Brain microvascular endothelial cell (primary cell): ENCODE data around the gene AGBL1.

ENCODE experiments used
- DNase-seq: peaks from one replicate; pipeline ENCODE4 v3.0.0-alpha.2; 2020
- H3K27ac ChIP-seq: fragments of 250-450 bp; sonication (Bioruptor Pico); 2 replicates; pipeline ENCODE4 v1.5.1; 2020; ENCODE audit warnings: mild to moderate bottlenecking, moderate library complexity
- H3K27me3 ChIP-seq: fragments of 250-450 bp; sonication (Bioruptor Pico); replicated peaks from 2 replicates; pipeline ENCODE4 v1.5.1; 2020; ENCODE audit warnings: mild to moderate bottlenecking
- H3K36me3 ChIP-seq: fragments of 250-450 bp; sonication (Bioruptor Pico); replicated peaks from 2 replicates; pipeline ENCODE4 v1.5.1; 2020; ENCODE audit warnings: mild to moderate bottlenecking
- H3K4me3 ChIP-seq: 2 replicates; pipeline ENCODE4 v1.5.1; 2011; ENCODE audit warnings: low read depth, mild to moderate bottlenecking, control low read depth, low read length, moderate library complexity
- in situ Hi-C: cut with HindIII; loops from 2 replicates; pipeline ENCODE4 v1.10.0; 2017; ENCODE audit warnings: low sequenced_read_pairs, low pct_ligation_motif_present
- TF ChIP-seq, protein P1 (sequence below): IDR thresholded peaks from 2 replicates; pipeline ENCODE4 v1.5.1; 2011; ENCODE audit warnings: low read depth, mild to moderate bottlenecking, moderate library complexity, low read length, control low read depth, inconsistent platforms; ENCODE audit errors: missing control alignments

AGBL1 gene

DNA sequence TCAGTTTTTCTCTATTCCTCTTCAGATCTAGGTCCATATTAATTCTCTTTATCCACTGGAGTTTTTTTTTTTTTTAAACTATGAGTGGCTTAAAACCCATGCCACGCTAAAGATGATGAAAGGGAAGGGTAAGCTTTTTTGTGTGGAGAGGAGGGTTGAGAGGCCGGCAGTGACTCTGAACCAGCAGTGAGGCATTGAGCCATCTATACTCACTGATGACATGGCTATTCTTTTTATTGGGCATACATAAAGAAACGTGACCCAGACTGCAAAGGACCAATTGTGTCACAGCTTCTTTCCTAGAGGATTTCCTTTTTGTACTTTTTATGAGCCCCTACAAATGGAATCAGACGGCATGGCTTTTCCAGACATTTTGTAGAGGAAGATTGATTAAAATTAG lies 662.2 kb downstream of the AGBL1 start:
- no peaks in the 10 kb centered on the region for H3K36me3 ChIP-seq
- in situ Hi-C loops, result no loop called here
- H3K27ac ChIP-seq, result no peak overlapping the region
- no peak for DNase-seq
- H3K27me3 ChIP-seq, result no peaks in the 10 kb centered on the region
- no peak overlapping the region for H3K4me3 ChIP-seq
- TF ChIP-seq, protein P1, sequence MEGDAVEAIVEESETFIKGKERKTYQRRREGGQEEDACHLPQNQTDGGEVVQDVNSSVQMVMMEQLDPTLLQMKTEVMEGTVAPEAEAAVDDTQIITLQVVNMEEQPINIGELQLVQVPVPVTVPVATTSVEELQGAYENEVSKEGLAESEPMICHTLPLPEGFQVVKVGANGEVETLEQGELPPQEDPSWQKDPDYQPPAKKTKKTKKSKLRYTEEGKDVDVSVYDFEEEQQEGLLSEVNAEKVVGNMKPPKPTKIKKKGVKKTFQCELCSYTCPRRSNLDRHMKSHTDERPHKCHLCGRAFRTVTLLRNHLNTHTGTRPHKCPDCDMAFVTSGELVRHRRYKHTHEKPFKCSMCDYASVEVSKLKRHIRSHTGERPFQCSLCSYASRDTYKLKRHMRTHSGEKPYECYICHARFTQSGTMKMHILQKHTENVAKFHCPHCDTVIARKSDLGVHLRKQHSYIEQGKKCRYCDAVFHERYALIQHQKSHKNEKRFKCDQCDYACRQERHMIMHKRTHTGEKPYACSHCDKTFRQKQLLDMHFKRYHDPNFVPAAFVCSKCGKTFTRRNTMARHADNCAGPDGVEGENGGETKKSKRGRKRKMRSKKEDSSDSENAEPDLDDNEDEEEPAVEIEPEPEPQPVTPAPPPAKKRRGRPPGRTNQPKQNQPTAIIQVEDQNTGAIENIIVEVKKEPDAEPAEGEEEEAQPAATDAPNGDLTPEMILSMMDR, result no peak

DNA sequence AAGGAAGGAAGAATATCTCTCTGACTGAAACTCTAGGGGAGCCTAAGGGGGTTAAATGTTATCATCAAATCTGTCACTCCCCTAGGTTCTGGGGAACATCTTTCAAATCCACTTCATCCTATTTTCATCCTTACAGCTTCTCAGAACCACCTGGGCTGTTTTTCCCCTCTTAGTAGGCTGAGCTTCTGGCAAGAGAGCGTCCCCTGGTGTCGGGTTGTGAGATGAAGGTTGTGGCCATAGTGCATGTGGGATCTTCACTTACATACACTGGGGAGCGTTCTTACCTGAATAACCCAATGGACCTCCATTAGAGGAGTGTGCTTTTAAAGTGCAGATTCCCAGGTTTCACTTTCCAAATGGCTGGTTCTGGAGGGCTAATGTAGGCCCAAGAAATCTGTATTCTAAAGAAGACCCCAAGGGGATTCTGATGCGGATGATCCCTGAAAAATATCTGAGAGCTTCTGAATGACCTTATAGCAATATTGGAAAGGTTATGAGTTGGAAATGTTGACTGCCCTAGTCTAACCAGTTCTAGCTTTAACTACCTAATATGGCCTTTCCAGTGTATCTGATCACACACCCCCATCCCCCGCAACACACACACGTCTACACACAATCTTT lies 663.7 kb downstream of the AGBL1 start:
- H3K27ac ChIP-seq, result no peak overlapping the region
- no peak for DNase-seq
- no peaks in the 10 kb centered on the region for H3K36me3 ChIP-seq
- no peaks in the 10 kb centered on the region for H3K27me3 ChIP-seq
- TF ChIP-seq, protein P1, result no peak
- no peak overlapping the region for H3K4me3 ChIP-seq
- in situ Hi-C loops, result no loop called here

DNA sequence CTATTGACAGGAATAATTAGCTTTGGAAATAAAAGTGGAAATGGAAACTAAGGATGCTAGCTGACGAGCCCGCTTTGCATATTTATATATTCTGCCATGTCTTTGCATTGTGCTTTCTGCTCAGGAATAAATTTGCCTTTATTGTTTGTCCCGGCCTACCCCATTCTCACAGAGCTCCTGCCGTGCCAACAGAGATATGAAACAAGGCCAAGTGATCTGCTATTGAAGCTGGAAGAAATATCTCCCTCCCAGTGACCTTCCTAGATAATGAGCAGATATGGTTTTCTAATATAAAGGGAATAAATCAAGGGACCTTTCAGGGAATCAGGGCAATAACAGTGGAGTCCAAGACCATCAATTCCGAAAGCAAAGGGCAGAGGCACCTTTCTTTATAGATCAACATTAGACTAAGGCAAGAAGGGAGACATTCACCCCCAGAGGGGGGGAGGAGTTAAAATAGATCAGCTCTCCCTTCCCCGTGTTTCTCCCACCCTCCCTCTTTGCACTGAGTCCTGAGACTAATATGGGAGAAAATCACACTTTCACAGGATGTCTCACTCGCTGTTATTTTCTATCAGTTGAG lies 664.6 kb downstream of the AGBL1 start:
- no peak for DNase-seq
- Histone ChIP-seq H3K27ac (no peak overlapping the region), H3K36me3 (no peaks in the 10 kb centered on the region), H3K27me3 (no peaks in the 10 kb centered on the region), H3K4me3 (no peak overlapping the region)
- TF ChIP-seq, protein P1, result no peak
- in situ Hi-C loops, result no loop called here

DNA sequence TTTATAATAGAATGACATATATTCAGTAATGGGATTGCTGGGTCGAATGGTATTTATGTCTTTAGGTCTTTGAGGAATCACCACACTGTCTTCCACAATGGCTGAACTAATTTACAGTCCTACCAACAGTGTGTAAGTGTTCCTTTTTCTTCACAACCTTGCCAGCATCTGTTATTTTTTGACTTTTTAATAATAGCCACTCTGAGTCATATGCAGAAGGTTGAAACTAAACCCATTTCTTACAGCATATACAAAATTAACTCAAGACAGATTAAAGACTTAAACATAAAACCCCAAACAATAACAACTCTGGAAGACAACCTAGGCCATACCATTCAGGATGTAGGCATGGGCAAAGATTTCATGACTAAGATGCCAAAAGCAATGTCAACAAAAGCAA lies 671.4 kb downstream of the AGBL1 start:
- in situ Hi-C loops, result no loop called here
- H3K4me3 ChIP-seq, result no peak overlapping the region

DNA sequence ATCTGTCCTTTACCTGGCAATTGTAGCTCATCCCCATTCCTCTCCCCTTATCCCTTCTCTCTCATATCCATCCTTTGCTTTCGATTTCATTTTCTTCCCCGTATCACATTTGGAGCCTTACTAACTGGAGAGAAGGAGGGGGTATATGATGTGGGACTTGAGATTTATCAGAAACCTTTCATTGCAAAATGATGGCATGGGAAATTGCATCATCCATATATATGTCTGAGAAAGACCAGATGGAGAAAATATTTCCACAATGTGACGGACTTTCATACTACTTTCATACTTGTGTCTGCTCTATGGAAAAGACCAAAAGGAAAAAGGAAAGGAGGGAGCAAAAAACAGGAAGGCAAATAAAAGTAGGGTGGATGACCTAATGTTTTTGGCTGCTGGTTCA lies 675.2 kb downstream of the AGBL1 start:
- H3K36me3 ChIP-seq, result no peaks in the 10 kb centered on the region
- TF ChIP-seq, protein P1, result no peak
- in situ Hi-C loops, result no loop called here
- H3K4me3 ChIP-seq, result no peak overlapping the region
- H3K27me3 ChIP-seq, result no peaks in the 10 kb centered on the region
- no peak overlapping the region for H3K27ac ChIP-seq
- DNase-seq, result no peak

More for the DNA sequence above, 671.4 kb downstream of the AGBL1 start:
- Histone ChIP-seq H3K27ac (no peak overlapping the region), H3K36me3 (no peaks in the 10 kb centered on the region), H3K27me3 (no peaks in the 10 kb centered on the region)
- TF ChIP-seq, protein P1, result no peak
- DNase-seq, result no peak

DNA sequence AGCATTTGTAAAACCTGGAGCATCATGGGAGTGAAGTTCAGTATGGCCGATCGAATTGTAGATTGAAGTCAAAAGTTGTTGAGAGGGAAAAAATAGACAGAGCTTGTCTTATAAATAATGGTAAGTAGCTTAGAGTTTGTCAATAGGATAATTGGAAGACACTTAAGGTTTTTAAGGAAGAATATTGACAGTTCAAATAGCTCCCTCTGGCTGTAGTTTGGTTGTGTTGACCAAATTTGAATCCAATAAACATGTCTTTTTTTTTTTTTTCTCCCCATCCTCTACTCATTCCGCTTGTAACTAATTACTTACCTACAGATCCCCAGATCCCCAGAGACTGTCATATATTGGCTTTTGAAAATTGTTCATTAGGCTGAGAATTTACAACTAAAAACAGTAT lies 677.0 kb downstream of the AGBL1 start:
- no peak overlapping the region for H3K27ac ChIP-seq
- TF ChIP-seq, protein P1, result no peak
- H3K4me3 ChIP-seq, result no peak overlapping the region
- in situ Hi-C loops, result no loop called here
- no peak for DNase-seq
- no peaks in the 10 kb centered on the region for H3K36me3 ChIP-seq
- no peaks in the 10 kb centered on the region for H3K27me3 ChIP-seq
